HCT116 (cell line): ENCODE results near the gene SFXN3.
A peak's percentile ranks its signal among the peaks of the same experiment; 100 is the strongest.

ENCODE experiments used
- ATF3 ChIP-seq: IDR thresholded peaks from 2 replicates; pipeline ENCODE4 v1.6.1; 2012
- CEBPB ChIP-seq: IDR thresholded peaks from 2 replicates; pipeline ENCODE4 v1.6.1; 2012; ENCODE audit warnings: low read depth
- EGR1 ChIP-seq: IDR thresholded peaks from 2 replicates; pipeline ENCODE4 v1.6.1; 2012; ENCODE audit warnings: low read depth
- EZH2 ChIP-seq: fragments of 200-600 bp; sonication (generic); IDR thresholded peaks from 2 replicates; pipeline ENCODE4 v1.6.1; 2017; ENCODE audit warnings: antibody characterized with exemption, mixed run types
- EZH2phosphoT487 ChIP-seq: fragments of 200-600 bp; IDR thresholded peaks from 2 replicates; pipeline ENCODE4 v1.6.1; 2018; ENCODE audit warnings: antibody characterized with exemption, borderline replicate concordance
- JUND ChIP-seq: IDR thresholded peaks from 2 replicates; pipeline ENCODE4 v1.6.1; 2012
- POLR2A ChIP-seq: IDR thresholded peaks from 2 replicates; pipeline ENCODE4 v1.7.0; 2011; ENCODE audit warnings: borderline replicate concordance; ENCODE audit not compliant: insufficient read depth, insufficient read length; ENCODE audit errors: extremely low read depth
- RAD21 ChIP-seq: IDR thresholded peaks from 2 replicates; pipeline ENCODE4 v1.6.1; 2012; ENCODE audit warnings: low read depth, mild to moderate bottlenecking
- SRF ChIP-seq: IDR thresholded peaks from 2 replicates; pipeline ENCODE4 v1.6.1; 2012; ENCODE audit warnings: low read depth
- YY1 ChIP-seq: IDR thresholded peaks from 2 replicates; pipeline ENCODE4 v1.6.1; 2011; ENCODE audit warnings: low read length, low read depth, moderate library complexity, mild to moderate bottlenecking; ENCODE audit not compliant: insufficient replicate concordance; ENCODE audit errors: extremely low read depth
- ZFX ChIP-seq: fragments of 450-650 bp; IDR thresholded peaks from 2 replicates; pipeline ENCODE4 v1.6.1; 2017
- TF ChIP-seq, protein P1 (sequence below): IDR thresholded peaks from 2 replicates; pipeline ENCODE4 v1.6.1; 2012; ENCODE audit warnings: low read depth
- TF ChIP-seq, protein P2 (sequence below), 3 experiments: fragments of 200-600 bp in 1 of 3; sonication (generic) in 1 of 3; IDR thresholded peaks in 2 of 3; conservative IDR thresholded peaks in 1 of 3; 2 replicates each; pipeline ENCODE4 v1.5.1; 2012 to 2017; ENCODE audit warnings: low read depth in 2 of 3, low read length in 2 of 3, antibody characterized with exemption in 1 of 3, borderline replicate concordance in 1 of 3, control low read depth in 1 of 3, mild to moderate bottlenecking in 1 of 3, mixed read lengths in 1 of 3, mixed run types in 1 of 3, moderate library complexity in 1 of 3; ENCODE audit not compliant: insufficient read depth in 1 of 3
- TF ChIP-seq, protein P3 (sequence below): IDR thresholded peaks from 2 replicates; pipeline ENCODE4 v1.6.1; 2012

- TF ChIP-seq EZH2phosphoT487 (no peak), RAD21 (no peak), POLR2A (no peak), CEBPB (no peak), ATF3 (no peak), SRF (no peak), ZFX (no peak), EGR1 (no peak), YY1 (no peak), EZH2 (no peak), JUND (no peak)
- TF ChIP-seq, protein P1, sequence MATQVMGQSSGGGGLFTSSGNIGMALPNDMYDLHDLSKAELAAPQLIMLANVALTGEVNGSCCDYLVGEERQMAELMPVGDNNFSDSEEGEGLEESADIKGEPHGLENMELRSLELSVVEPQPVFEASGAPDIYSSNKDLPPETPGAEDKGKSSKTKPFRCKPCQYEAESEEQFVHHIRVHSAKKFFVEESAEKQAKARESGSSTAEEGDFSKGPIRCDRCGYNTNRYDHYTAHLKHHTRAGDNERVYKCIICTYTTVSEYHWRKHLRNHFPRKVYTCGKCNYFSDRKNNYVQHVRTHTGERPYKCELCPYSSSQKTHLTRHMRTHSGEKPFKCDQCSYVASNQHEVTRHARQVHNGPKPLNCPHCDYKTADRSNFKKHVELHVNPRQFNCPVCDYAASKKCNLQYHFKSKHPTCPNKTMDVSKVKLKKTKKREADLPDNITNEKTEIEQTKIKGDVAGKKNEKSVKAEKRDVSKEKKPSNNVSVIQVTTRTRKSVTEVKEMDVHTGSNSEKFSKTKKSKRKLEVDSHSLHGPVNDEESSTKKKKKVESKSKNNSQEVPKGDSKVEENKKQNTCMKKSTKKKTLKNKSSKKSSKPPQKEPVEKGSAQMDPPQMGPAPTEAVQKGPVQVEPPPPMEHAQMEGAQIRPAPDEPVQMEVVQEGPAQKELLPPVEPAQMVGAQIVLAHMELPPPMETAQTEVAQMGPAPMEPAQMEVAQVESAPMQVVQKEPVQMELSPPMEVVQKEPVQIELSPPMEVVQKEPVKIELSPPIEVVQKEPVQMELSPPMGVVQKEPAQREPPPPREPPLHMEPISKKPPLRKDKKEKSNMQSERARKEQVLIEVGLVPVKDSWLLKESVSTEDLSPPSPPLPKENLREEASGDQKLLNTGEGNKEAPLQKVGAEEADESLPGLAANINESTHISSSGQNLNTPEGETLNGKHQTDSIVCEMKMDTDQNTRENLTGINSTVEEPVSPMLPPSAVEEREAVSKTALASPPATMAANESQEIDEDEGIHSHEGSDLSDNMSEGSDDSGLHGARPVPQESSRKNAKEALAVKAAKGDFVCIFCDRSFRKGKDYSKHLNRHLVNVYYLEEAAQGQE: no peak
- TF ChIP-seq, protein P2, sequence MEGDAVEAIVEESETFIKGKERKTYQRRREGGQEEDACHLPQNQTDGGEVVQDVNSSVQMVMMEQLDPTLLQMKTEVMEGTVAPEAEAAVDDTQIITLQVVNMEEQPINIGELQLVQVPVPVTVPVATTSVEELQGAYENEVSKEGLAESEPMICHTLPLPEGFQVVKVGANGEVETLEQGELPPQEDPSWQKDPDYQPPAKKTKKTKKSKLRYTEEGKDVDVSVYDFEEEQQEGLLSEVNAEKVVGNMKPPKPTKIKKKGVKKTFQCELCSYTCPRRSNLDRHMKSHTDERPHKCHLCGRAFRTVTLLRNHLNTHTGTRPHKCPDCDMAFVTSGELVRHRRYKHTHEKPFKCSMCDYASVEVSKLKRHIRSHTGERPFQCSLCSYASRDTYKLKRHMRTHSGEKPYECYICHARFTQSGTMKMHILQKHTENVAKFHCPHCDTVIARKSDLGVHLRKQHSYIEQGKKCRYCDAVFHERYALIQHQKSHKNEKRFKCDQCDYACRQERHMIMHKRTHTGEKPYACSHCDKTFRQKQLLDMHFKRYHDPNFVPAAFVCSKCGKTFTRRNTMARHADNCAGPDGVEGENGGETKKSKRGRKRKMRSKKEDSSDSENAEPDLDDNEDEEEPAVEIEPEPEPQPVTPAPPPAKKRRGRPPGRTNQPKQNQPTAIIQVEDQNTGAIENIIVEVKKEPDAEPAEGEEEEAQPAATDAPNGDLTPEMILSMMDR (IDR thresholded peaks at IDR 0.05 in 2 of 3, conservative IDR thresholded peaks at IDR 0.05 in 1 of 3; ENCODE audit: borderline replicate concordance in 1 of 3, insufficient read depth in 1 of 3, low read depth in 2 of 3, low read length in 2 of 3): peak in 2 of 3 experiments; percentile 75 to 90; a peak in 4 of 6 replicates
- TF ChIP-seq, protein P3, sequence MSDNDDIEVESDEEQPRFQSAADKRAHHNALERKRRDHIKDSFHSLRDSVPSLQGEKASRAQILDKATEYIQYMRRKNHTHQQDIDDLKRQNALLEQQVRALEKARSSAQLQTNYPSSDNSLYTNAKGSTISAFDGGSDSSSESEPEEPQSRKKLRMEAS: no peak
These were observed 36.9 kb upstream of the SFXN3 start for GRCh38 chr10:100993986-100994708.
